CD8-positive, alpha-beta memory T cell (primary cell): Measurements from ENCODE around the gene CATSPER1. TPM values are rescaled to one million over a fixed set of nuclear protein-coding genes. Genes with fewer than 3 reads are reported as not detected.
A peak's percentile ranks its signal among the peaks of the same experiment; 100 is the strongest.

ENCODE experiments used
- CTCF ChIA-PET: fragments of 350-600 bp; sonication (Branson Sonifier 250); formaldehyde crosslinking; loops from one replicate; lab custom pipeline; 2021; ENCODE audit warnings: antibody characterized with exemption; lab: Charles Lee
- POLR2A ChIA-PET: fragments of 350-600 bp; sonication (Branson Sonifier 250); formaldehyde crosslinking; loops from one replicate; lab custom pipeline; 2021; ENCODE audit warnings: antibody characterized with exemption; lab: Charles Lee
- DNase-seq, 5 donors: peaks; one replicate each; pipeline versions ENCODE4 v3.0.0 to v3.0.0-alpha.2; 2020 to 2022; ENCODE audit warnings: mixed read lengths in 1 of 5
- H3K27ac ChIP-seq: one replicate; pipeline ENCODE4 v1.7.0; 2013; ENCODE audit warnings: low read depth, mild to moderate bottlenecking, low read length, moderate library complexity
- H3K27me3 ChIP-seq: 2 replicates; pipeline ENCODE4 v1.7.0; 2013; ENCODE audit warnings: low read length, mild to moderate bottlenecking; ENCODE audit not compliant: insufficient read depth, poor library complexity, severe bottlenecking
- H3K36me3 ChIP-seq: 2 replicates; pipeline ENCODE4 v1.7.0; 2013; ENCODE audit warnings: mild to moderate bottlenecking, low read length, moderate library complexity; ENCODE audit not compliant: insufficient read depth
- H3K4me1 ChIP-seq: 2 replicates; pipeline ENCODE4 v1.7.0; 2013; ENCODE audit warnings: mild to moderate bottlenecking, low read length, moderate library complexity; ENCODE audit not compliant: insufficient read depth
- H3K4me3 ChIP-seq: 2 replicates; pipeline ENCODE4 v1.7.0; 2013; ENCODE audit warnings: mild to moderate bottlenecking, low read length
- H3K9me3 ChIP-seq: 2 replicates; pipeline ENCODE4 v1.7.0; 2013; ENCODE audit warnings: mild to moderate bottlenecking, low read length
- H3K27ac Mint-ChIP-seq, 8 donors: one replicate each; pipeline ENCODE4 v1.8.0; 2020 to 2021; ENCODE audit warnings: mixed read lengths in 8 of 8, mild to moderate bottlenecking in 6 of 8, inconsistent platforms in 3 of 8, moderate library complexity in 3 of 8
- H3K27me3 Mint-ChIP-seq, 2 donors: one replicate each; pipeline ENCODE4 v1.8.0; 2020 to 2021; ENCODE audit warnings: mixed read lengths in 2 of 2, mild to moderate bottlenecking in 1 of 2, moderate library complexity in 1 of 2
- H3K36me3 Mint-ChIP-seq, 3 donors: one replicate each; pipeline ENCODE4 v1.8.0; 2020 to 2021; ENCODE audit warnings: mixed read lengths in 3 of 3, inconsistent platforms in 1 of 3, mild to moderate bottlenecking in 1 of 3
- H3K4me1 Mint-ChIP-seq, 3 donors: one replicate each; pipeline ENCODE4 v1.8.0; 2020 to 2021; ENCODE audit warnings: mixed read lengths in 3 of 3, inconsistent platforms in 1 of 3, mild to moderate bottlenecking in 1 of 3
- H3K4me3 Mint-ChIP-seq, 7 donors: one replicate each; pipeline ENCODE4 v1.8.0; 2020 to 2021; ENCODE audit warnings: mixed read lengths in 7 of 7, mild to moderate bottlenecking in 6 of 7, moderate library complexity in 4 of 7, inconsistent platforms in 2 of 7
- H3K9me3 Mint-ChIP-seq, 5 donors: one replicate each; pipeline ENCODE4 v1.8.0; 2020 to 2022; ENCODE audit warnings: mixed read lengths in 5 of 5, mild to moderate bottlenecking in 3 of 5, moderate library complexity in 2 of 5, inconsistent platforms in 1 of 5
- polyA plus RNA-seq: library from polyadenylated mRNA; unstranded; fragments of 300-500 nt; fragmentation: Illumina TruSeq; gene quantifications from one replicate; pipeline ENCODE4 v1.2.3, GENCODE V29; 2021
- total RNA-seq, 2 experiments: library from RNA; stranded (reverse); gene quantifications; one replicate each; pipeline ENCODE4 v1.2.3, GENCODE V29; 2021

The CATSPER1 gene
- total and polyA plus RNA-seq, 3 experiments from 2014 or later: not detected

- peaks cover 35% of the 10 kb centered on the region for H3K4me1 ChIP-seq
- ChIA-PET POLR2A (interaction anchor here (1.1 to 4.8 kb wide), 6 partner anchors 11 to 57 kb away, joined by 4 to 43 read pairs (median 6); partner anchors contain the start of gene SF3B2), CTCF (interaction anchor here (1.0 to 8.1 kb wide), 15 partner anchors 10 to 210 kb away, joined by 3 to 103 read pairs (median 9); partner anchors contain the start of gene SF3B2)
- peak within 1 kb of the TSS; percentile 76 for H3K4me3 ChIP-seq
- H3K27ac ChIP-seq: peak within 1 kb of the TSS; percentile 59
- H3K27me3 ChIP-seq: no peaks in the 10 kb centered on the region
- H3K27me3 Mint-ChIP-seq: peaks cover 0 to 3% of the 10 kb centered on the region in 2 donors
- H3K4me1 Mint-ChIP-seq: peaks cover 58 to 73% (median 65%) of the 10 kb centered on the region in 3 donors
- H3K36me3 Mint-ChIP-seq: peaks cover 6 to 70% (median 23%) of the 10 kb centered on the region in 3 donors
- no peaks in the 10 kb centered on the region for H3K9me3 ChIP-seq
- DNase-seq: peak; percentile 76 to 88 (median 81)
- peak within 1 kb of the TSS; percentile 89 to 99 (median 96) for H3K27ac Mint-ChIP-seq
- H3K36me3 ChIP-seq: peaks cover 37% of the 10 kb centered on the region
- H3K9me3 Mint-ChIP-seq: no peaks in the 10 kb centered on the region
- peak within 1 kb of the TSS; percentile 93 to 98 (median 95) for H3K4me3 Mint-ChIP-seq
These were observed 43.7 kb upstream of the CATSPER1 start, which contains the start of gene PACS1 for GRCh38 chr11:66069715-66070603. Gene PACS1 (plus strand): TSS chr11:66070272. CDS start chr11:66070487, 215 bp downstream.

DNA sequence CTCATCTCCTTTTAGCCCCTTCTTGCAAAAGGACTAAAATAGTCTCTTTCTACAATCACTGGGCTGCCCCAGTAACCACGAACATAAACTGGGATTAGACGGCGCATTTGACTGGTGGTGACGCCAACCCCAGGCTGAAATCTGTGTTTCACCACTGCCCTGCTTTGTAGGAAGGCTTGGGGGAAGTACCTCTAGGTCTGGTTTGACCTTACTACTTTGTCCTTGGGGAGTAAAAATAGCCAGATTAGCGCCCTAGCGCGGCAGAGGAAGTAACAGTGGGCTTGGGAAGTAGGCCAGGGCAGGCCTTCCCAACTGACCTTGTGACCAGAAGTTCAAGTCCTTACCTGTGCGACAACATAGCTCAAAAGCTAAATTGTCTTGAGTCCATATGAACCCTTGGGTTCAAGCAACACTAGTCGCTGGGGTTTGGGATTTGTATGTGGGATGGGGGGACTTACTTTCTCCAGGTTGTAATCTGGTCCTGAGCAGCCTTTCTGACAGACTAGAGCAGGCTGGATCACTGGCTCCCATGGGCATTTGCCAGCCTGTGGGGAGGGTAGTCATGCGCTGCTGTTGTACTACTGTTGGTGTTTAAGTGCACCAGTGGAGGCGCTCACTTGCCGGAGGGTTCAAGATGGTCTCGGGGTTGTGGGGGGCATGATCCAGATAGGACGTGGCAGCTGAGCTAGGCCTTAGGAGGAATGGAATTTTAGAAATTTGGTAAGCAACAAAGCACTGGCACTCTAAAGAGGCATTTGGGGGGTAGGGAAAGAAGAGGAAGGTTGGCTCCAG lies 42.8 kb upstream of the CATSPER1 start:
- peaks cover 0 to 3% of the 10 kb centered on the region in 2 donors for H3K27me3 Mint-ChIP-seq
- peak overlapping the region; percentile 89 to 99 (median 96) for H3K27ac Mint-ChIP-seq
- no peaks in the 10 kb centered on the region for H3K9me3 Mint-ChIP-seq
- no peaks in the 10 kb centered on the region for H3K27me3 ChIP-seq
- ChIA-PET CTCF (interaction anchor here (0.8 to 8.1 kb wide), 21 partner anchors 9 to 210 kb away, joined by 3 to 103 read pairs (median 5); partner anchors contain the start of gene SF3B2), POLR2A (interaction anchor here (0.6 to 4.8 kb wide), 7 partner anchors 11 to 755 kb away, joined by 3 to 43 read pairs (median 6); partner anchors contain the start of gene SF3B2)
- H3K4me1 Mint-ChIP-seq: peaks cover 56 to 69% (median 63%) of the 10 kb centered on the region in 3 donors
- DNase-seq: peak in 2 of 5 donors; percentile 13 to 41
- H3K4me3 ChIP-seq: peak overlapping the region; percentile 44
- H3K36me3 Mint-ChIP-seq: peaks cover 15 to 72% (median 30%) of the 10 kb centered on the region in 3 donors
- H3K36me3 ChIP-seq: peaks cover 40% of the 10 kb centered on the region
- H3K4me1 ChIP-seq: peaks cover 30% of the 10 kb centered on the region
- H3K4me3 Mint-ChIP-seq: peak overlapping the region; percentile 83 to 95 (median 91)
- peak overlapping the region; percentile 59 for H3K27ac ChIP-seq
- no peaks in the 10 kb centered on the region for H3K9me3 ChIP-seq

DNA sequence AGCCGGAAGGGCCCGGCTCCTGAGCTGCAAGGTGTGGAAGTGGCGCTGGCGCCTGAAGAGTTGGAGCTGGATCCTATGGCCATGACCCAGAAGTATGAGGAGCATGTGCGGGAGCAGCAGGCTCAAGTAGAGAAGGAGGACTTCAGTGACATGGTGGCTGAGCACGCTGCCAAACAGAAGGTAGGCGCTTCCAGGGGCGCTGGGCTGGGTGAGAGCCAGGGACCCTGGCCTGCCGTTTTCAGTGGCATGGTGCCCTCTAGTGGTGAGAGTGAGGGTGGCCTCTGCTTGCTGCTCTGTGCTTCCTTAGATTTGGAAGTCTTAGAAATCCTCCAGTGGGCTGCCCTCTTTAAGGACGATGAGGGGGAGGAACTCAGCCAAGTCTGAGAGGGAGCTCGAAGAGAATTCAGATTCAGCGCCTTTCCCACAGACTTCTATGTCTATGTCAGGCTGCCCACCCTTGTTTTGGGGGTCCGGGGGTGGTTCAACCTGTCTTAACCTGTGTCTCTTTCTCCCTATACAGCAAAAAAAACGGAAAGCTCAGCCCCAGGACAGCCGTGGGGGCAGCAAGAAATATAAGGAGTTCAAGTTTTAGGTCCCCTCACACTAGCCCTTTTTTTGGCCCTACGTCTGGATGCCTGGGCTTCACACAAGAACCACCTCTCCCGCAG lies 42.0 kb upstream of the CATSPER1 start:
- Histone ChIP-seq H3K4me3 (no peak overlapping the region), H3K27me3 (no peaks in the 10 kb centered on the region), H3K36me3 (peaks cover 47% of the 10 kb centered on the region), H3K27ac (no peak overlapping the region), H3K4me1 (peaks cover 27% of the 10 kb centered on the region), H3K9me3 (no peaks in the 10 kb centered on the region)
- Mint-ChIP-seq H3K36me3 (peaks cover 22 to 78% (median 36%) of the 10 kb centered on the region in 3 donors), H3K4me1 (peaks cover 52 to 70% (median 62%) of the 10 kb centered on the region in 3 donors), H3K27ac (peak overlapping the region; percentile 89 to 99 (median 96)), H3K27me3 (peaks cover 0 to 3% of the 10 kb centered on the region in 2 donors), H3K9me3 (no peaks in the 10 kb centered on the region), H3K4me3 (peak overlapping the region; percentile 43 to 92 (median 78))
- ChIA-PET CTCF (interaction anchor here (0.7 to 8.1 kb wide), 28 partner anchors 9 to 209 kb away, joined by 3 to 103 read pairs (median 4); partner anchors contain the start of gene SF3B2), POLR2A (interaction anchor here (0.6 to 4.8 kb wide), 5 partner anchors 12 to 755 kb away, joined by 3 to 43 read pairs (median 6); no protein-coding TSS in a partner anchor)
- DNase-seq: peak; percentile 65 to 82 (median 71)

DNA sequence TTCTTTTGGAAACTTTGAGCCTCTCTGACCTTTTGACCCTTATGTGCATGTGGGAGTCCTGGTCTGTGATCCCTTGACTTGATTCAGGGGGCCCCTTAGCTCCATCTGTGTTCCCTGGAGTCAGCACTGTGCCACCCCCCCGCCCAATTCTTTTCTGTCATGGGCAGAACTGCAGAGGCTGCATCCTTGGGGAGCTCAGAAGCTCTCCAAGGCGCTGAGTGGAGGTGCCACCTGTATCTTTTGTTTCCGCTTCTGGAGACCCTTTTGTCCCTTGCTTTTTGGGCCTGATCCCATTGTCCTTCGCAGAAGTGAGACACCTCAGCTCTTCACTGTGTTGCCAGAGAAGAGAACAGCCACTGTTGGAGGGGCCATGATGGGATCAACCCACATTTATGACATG lies 41.4 kb upstream of the CATSPER1 start:
- Histone ChIP-seq H3K36me3 (peaks cover 53% of the 10 kb centered on the region), H3K27me3 (no peaks in the 10 kb centered on the region), H3K9me3 (no peaks in the 10 kb centered on the region), H3K4me3 (no peak overlapping the region), H3K27ac (no peak overlapping the region), H3K4me1 (peaks cover 20% of the 10 kb centered on the region)
- POLR2A ChIA-PET: interaction anchor here (0.7 to 4.8 kb wide), 3 partner anchors 13 to 66 kb away, joined by 3 to 43 read pairs (median 3); partner anchors contain the start of gene SF3B2
- H3K36me3 Mint-ChIP-seq: peaks cover 29 to 79% (median 38%) of the 10 kb centered on the region in 3 donors
- H3K27ac Mint-ChIP-seq: peak overlapping the region in 5 of 8 donors; percentile 29 to 97 (median 96)
- peaks cover 50 to 66% (median 62%) of the 10 kb centered on the region in 3 donors for H3K4me1 Mint-ChIP-seq
- no peaks in the 10 kb centered on the region for H3K9me3 Mint-ChIP-seq
- DNase-seq: no peak
- H3K27me3 Mint-ChIP-seq: peaks cover 0 to 3% of the 10 kb centered on the region in 2 donors
- peak overlapping the region in 1 of 7 donors; percentile 75 for H3K4me3 Mint-ChIP-seq
- CTCF ChIA-PET: interaction anchor here (0.7 to 8.1 kb wide), 19 partner anchors 8 to 193 kb away, joined by 3 to 103 read pairs (median 6); partner anchors contain the start of gene SF3B2

- Mint-ChIP-seq H3K4me1 (peaks cover 42 to 57% (median 55%) of the 10 kb centered on the region in 3 donors), H3K27me3 (peaks cover 0 to 3% of the 10 kb centered on the region in 2 donors), H3K4me3 (peak overlapping the region in 2 of 7 donors; percentile 54 to 74), H3K27ac (peak overlapping the region in 7 of 8 donors; percentile 19 to 97 (median 68)), H3K36me3 (peaks cover 29 to 78% (median 36%) of the 10 kb centered on the region in 3 donors), H3K9me3 (no peaks in the 10 kb centered on the region)
- POLR2A ChIA-PET: no interaction called here
- Histone ChIP-seq H3K4me1 (peaks cover 14% of the 10 kb centered on the region), H3K27ac (no peak overlapping the region), H3K36me3 (peaks cover 56% of the 10 kb centered on the region), H3K4me3 (no peak overlapping the region), H3K27me3 (no peaks in the 10 kb centered on the region), H3K9me3 (no peaks in the 10 kb centered on the region)
- no peak for DNase-seq
- CTCF ChIA-PET: interaction anchor here (1.3 to 8.1 kb wide), 7 partner anchors 15 to 68 kb away, joined by 3 to 103 read pairs (median 37); no protein-coding TSS in a partner anchor
These were observed 40.5 kb upstream of the CATSPER1 start for GRCh38 chr11:66066751-66067150.

DNA sequence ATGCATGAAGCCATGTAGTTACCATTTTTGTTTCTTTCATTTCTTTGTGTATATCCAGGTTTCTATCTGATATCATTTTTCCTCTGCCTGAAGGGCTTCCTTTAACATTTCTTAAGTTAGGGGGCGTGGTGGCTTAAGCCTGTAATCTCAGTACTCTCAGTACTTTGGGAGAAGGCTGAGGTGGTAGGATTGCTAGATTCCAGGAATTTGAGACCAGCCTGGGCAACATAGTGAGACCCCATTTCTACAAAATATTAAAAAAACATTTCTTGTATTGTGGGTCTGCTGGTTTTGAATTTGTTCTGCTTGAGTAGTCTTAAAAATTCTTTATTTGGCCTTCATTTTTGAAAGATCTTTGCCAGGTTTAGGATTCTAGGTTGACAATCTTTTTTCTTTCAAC lies 38.3 kb upstream of the CATSPER1 start:
- no peaks in the 10 kb centered on the region for H3K9me3 ChIP-seq
- Mint-ChIP-seq H3K36me3 (peaks cover 42 to 94% (median 49%) of the 10 kb centered on the region in 3 donors), H3K9me3 (no peaks in the 10 kb centered on the region), H3K4me3 (no peak overlapping the region), H3K27ac (peak overlapping the region in 5 of 8 donors; percentile 10 to 73 (median 21)), H3K4me1 (peaks cover 34 to 62% (median 57%) of the 10 kb centered on the region in 3 donors), H3K27me3 (no peaks in the 10 kb centered on the region)
- POLR2A ChIA-PET: no interaction called here
- H3K4me1 ChIP-seq: peaks cover 13% of the 10 kb centered on the region
- H3K27me3 ChIP-seq: no peaks in the 10 kb centered on the region
- no peak overlapping the region for H3K4me3 ChIP-seq
- CTCF ChIA-PET: no interaction called here
- DNase-seq: no peak
- H3K27ac ChIP-seq: no peak overlapping the region
- peaks cover 78% of the 10 kb centered on the region for H3K36me3 ChIP-seq
